ENCODE data around the gene SND1.

DNA sequence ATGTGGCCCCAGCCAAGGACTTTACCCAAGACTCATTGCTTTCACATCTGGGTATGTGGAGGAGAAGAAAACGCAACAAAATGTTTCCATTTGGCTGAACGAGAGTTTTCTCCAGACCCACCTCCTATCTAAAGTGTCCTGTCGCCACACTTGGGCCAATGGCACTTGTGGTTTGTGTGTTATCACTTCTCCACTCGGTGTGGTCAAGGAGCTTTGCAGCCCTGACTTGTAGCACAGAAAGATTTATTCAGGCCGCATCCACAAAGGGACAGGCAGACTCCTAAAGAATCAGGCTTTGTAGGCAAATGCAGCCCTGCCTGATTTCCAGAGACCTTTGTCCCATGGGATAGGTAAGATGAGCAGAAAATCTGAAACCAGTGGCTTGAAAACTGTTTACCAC, 392.1 kb downstream of the SND1 start:
- TF ChIP-seq, protein P1, sequence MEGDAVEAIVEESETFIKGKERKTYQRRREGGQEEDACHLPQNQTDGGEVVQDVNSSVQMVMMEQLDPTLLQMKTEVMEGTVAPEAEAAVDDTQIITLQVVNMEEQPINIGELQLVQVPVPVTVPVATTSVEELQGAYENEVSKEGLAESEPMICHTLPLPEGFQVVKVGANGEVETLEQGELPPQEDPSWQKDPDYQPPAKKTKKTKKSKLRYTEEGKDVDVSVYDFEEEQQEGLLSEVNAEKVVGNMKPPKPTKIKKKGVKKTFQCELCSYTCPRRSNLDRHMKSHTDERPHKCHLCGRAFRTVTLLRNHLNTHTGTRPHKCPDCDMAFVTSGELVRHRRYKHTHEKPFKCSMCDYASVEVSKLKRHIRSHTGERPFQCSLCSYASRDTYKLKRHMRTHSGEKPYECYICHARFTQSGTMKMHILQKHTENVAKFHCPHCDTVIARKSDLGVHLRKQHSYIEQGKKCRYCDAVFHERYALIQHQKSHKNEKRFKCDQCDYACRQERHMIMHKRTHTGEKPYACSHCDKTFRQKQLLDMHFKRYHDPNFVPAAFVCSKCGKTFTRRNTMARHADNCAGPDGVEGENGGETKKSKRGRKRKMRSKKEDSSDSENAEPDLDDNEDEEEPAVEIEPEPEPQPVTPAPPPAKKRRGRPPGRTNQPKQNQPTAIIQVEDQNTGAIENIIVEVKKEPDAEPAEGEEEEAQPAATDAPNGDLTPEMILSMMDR (IDR thresholded peaks at IDR 0.05) = no peak
- no peak for TF ChIP-seq POLR2A (IDR thresholded peaks at IDR 0.05)

Data from right lobe of liver (tissue), 4 donors.